Measurements from ENCODE around the gene C10orf90.

C10orf90 gene

DNA sequence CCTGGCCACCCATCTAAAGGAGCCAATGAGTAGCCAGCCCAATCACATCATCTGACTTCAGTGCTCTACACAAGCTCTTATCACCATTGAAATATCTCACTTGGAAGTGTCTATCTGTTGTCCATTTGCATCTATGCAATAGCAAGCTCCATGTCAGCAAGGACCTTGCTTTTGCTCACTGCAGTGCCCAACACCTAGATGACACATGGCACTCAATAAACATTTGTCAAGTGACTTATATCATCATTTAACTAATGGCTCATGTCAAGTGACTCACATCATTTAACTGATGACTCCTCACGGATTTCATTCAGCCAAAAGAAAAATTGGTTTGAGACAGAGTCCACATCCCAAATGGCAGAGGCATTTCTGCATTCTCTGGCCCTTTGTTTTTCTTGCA, 189.3 kb downstream of the C10orf90 start:
- H3K4me3 Mint-ChIP-seq = no peak overlapping the region
- H3K27ac Mint-ChIP-seq = no peak overlapping the region
- no peaks in the 10 kb centered on the region for H3K36me3 Mint-ChIP-seq
- no peaks in the 10 kb centered on the region for H3K4me1 Mint-ChIP-seq
- no peaks in the 10 kb centered on the region for H3K27me3 Mint-ChIP-seq
- H3K9me3 Mint-ChIP-seq = no peaks in the 10 kb centered on the region
- DNase-seq = no peak
- CTCF ChIA-PET = no interaction called here

DNA sequence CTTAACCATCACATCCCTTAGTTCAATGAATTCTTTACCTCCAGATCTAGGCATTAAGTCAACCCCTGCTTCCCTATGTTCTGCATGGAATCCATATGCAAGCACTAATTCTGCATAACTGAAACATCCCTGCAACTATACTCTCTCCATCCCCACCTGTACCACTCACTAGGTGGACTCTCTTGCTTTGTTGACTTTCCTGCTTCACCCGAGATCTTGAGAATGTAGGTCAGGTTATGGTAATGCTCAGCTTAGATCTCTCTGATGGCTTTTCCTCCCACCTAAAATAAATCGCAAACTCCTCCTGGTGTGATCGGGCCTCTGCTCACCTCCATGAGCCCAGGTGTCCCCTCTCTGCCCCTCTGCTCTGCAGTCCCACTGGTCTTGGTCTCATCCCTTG, 189.8 kb downstream of the C10orf90 start:
- no peak overlapping the region for H3K4me3 Mint-ChIP-seq
- H3K27ac Mint-ChIP-seq = no peak overlapping the region
- CTCF ChIA-PET = no interaction called here
- no peaks in the 10 kb centered on the region for H3K27me3 Mint-ChIP-seq
- H3K4me1 Mint-ChIP-seq = no peaks in the 10 kb centered on the region
- H3K36me3 Mint-ChIP-seq = no peaks in the 10 kb centered on the region
- H3K9me3 Mint-ChIP-seq = no peaks in the 10 kb centered on the region
- no peak for DNase-seq

DNA sequence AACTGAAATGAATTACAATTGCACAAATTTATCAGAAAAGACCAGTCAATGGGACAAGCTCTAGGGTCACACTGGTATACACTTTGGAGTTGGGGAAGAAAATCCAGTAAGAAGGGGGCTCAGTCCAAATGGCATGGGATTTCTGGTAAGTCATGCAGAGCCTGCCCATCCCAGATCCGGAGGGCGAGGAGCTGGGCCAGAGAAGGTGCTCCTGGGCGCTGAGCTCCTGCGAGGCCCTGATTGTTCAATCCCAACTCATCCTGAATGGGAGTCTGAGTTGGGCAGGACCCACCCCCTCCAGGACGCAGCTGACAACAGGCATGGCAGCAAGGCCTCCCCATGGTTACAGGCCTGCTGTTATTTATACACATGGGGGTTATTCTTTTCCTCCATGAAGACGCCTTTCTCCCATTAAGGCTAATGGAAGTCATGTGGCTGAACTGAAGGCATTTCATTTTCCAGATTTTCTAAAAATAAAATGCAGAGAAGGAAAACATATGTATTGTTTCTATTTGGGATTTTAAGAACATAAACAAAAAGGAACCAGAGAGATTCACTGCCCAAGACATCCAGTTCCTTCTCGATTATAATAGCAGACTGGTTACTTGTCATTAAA, 191.1 kb downstream of the C10orf90 start:
- CTCF ChIA-PET = no interaction called here
- no peaks in the 10 kb centered on the region for H3K27me3 Mint-ChIP-seq
- no peak overlapping the region for H3K27ac Mint-ChIP-seq
- no peaks in the 10 kb centered on the region for H3K36me3 Mint-ChIP-seq
- no peaks in the 10 kb centered on the region for H3K9me3 Mint-ChIP-seq
- no peaks in the 10 kb centered on the region for H3K4me1 Mint-ChIP-seq
- H3K4me3 Mint-ChIP-seq = no peak overlapping the region
- DNase-seq = no peak

DNA sequence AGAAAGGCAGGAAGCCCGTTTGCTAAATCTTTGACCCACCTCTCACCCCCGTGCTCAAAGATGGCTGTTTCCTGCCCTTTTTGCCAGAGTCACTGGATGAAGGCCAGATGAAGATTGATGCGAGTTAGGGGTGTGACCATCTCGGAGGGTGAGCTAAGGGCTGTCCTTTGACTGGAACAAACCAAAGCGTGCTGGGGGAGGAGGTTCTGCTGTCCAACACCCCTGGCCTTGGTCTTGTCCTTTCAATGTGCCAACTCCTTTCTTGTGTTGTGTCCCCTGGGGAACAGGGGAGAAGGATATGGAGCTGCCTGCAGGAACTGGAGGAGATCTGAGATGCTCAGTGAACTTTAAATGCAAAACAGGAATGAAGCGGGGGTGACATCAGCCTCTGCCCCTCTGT, 191.9 kb downstream of the C10orf90 start:
- Mint-ChIP-seq H3K36me3 (no peaks in the 10 kb centered on the region), H3K27ac (no peak overlapping the region), H3K27me3 (no peaks in the 10 kb centered on the region), H3K4me3 (no peak overlapping the region), H3K4me1 (no peaks in the 10 kb centered on the region), H3K9me3 (no peaks in the 10 kb centered on the region)
- CTCF ChIA-PET = no interaction called here
- DNase-seq = no peak

DNA sequence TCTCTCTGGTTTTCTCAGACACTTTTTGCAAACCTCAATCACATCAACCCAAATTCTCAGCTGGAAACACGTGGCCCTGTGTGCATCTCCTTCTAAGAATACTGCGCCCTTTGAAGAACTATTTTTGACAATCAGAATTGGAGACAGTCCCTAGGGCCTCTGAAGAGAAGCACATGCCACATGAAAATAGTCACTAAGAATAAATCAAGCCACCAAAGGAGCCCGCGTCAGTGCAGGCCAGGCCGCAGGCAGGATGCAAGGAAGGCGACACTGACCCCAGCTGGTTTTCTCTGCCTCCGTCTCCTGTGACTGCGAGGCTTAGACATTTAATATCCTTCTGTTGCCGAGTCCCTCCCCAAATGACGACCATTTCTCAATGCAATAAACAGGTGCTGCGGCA, 194.2 kb downstream of the C10orf90 start:
- Mint-ChIP-seq H3K4me3 (no peak overlapping the region), H3K4me1 (no peaks in the 10 kb centered on the region), H3K27me3 (no peaks in the 10 kb centered on the region), H3K27ac (no peak overlapping the region), H3K36me3 (no peaks in the 10 kb centered on the region), H3K9me3 (no peaks in the 10 kb centered on the region)
- no peak for DNase-seq
- CTCF ChIA-PET = no interaction called here

DNA sequence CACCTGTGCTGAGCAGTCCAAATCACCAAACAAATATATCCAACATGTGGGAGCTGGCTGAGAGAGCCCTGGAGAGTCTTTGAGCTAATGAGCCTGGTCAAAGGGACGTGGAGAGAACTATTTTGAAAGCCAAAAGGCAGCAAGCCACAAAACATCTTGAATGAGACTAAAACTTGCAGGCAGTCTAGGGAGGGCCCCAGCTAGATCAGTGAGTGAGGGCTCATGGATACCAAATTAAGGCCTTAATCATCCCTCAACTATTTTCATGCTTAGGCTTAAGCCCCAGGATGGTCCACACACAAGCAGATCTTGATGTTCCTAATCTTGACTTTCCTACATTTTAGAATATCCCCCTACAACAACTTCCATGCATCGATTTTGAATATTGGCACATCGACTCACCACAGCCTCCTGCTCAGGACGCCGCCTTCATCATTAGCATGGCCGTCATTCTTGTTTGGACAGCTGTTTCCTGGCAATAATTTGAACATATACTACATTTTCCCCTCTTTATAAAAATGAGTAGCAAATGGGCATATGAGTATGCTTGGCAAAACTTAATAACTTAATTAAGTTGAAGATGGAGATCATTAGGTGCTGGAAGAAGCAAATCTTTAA, 195.3 kb downstream of the C10orf90 start:
- Mint-ChIP-seq H3K9me3 (no peaks in the 10 kb centered on the region), H3K27me3 (peaks cover under 1% of the 10 kb centered on the region), H3K27ac (no peak overlapping the region), H3K4me1 (no peaks in the 10 kb centered on the region), H3K4me3 (no peak overlapping the region), H3K36me3 (no peaks in the 10 kb centered on the region)
- CTCF ChIA-PET = no interaction called here
- DNase-seq = no peak

DNA sequence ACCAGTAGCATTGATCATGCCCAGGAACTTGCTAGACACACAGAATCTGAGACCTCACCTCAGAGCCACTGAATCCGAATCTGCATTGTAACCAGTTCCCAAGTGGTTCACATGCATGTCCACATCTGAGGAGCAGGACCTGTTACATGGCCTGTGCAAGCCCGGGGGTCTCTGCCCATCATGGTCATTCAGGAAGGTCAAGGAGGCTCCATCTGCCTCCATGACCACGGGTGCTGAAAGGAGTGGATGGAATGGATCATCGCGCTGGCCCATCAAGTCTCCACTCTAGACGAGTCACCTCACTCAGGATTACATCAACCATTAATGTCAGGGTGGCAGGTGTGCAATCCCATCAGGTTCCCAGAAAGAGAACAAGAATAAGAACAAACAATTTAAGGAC, 196.5 kb downstream of the C10orf90 start:
- peaks cover 6% of the 10 kb centered on the region for H3K27me3 Mint-ChIP-seq
- H3K4me1 Mint-ChIP-seq = peaks cover 6% of the 10 kb centered on the region
- no peaks in the 10 kb centered on the region for H3K9me3 Mint-ChIP-seq
- DNase-seq = no peak
- H3K36me3 Mint-ChIP-seq = no peaks in the 10 kb centered on the region
- no peak overlapping the region for H3K4me3 Mint-ChIP-seq
- CTCF ChIA-PET = no interaction called here
- no peak overlapping the region for H3K27ac Mint-ChIP-seq

DNA sequence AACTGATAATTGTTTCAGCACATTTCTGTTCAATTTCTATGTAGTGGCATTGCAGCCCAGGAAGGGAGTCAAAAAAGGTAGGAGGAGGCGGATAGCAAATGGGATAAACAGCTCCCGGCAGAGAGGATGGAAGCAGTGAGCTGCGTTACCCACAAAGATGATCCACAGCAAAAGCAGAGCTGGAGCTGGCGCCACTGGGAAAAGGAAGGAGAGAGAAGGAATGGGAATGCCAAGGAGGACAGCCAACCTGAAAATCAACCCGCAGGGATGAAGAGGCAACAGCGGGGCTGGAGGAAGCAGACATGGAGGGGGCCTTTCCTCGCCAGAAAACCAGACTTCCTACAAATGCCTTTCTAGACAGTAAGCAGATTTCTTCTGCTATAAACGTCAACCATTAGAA, 199.5 kb downstream of the C10orf90 start:
- Mint-ChIP-seq H3K27me3 (peaks cover 6% of the 10 kb centered on the region), H3K36me3 (no peaks in the 10 kb centered on the region), H3K4me3 (no peak overlapping the region), H3K27ac (no peak overlapping the region), H3K9me3 (no peaks in the 10 kb centered on the region), H3K4me1 (peaks cover 9% of the 10 kb centered on the region)
- DNase-seq = no peak
- CTCF ChIA-PET = no interaction called here

DNA sequence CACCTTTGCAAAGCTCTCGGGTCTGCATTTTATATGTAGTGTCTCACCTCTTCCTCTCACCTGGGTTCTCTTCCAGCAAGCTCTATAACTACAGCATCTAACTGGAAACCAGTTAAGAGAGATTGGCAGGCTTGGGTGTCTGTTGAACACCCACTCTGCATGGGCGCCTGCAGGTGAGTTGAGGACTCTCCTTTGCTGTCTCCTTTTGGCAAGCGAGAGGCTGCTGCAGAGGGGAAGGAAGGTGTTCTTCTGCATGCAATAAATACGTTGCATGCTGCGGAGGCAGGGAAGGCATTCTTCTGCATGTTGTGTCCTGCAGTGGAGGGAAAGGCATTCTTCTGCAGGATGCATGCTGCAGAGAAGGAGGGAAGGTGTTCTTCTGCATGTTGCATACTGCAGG, 200.8 kb downstream of the C10orf90 start:
- Mint-ChIP-seq H3K36me3 (no peaks in the 10 kb centered on the region), H3K27me3 (peaks cover 6% of the 10 kb centered on the region), H3K4me1 (peaks cover 9% of the 10 kb centered on the region), H3K9me3 (no peaks in the 10 kb centered on the region), H3K27ac (no peak overlapping the region), H3K4me3 (no peak overlapping the region)
- no peak for DNase-seq
- CTCF ChIA-PET = no interaction called here

DNA sequence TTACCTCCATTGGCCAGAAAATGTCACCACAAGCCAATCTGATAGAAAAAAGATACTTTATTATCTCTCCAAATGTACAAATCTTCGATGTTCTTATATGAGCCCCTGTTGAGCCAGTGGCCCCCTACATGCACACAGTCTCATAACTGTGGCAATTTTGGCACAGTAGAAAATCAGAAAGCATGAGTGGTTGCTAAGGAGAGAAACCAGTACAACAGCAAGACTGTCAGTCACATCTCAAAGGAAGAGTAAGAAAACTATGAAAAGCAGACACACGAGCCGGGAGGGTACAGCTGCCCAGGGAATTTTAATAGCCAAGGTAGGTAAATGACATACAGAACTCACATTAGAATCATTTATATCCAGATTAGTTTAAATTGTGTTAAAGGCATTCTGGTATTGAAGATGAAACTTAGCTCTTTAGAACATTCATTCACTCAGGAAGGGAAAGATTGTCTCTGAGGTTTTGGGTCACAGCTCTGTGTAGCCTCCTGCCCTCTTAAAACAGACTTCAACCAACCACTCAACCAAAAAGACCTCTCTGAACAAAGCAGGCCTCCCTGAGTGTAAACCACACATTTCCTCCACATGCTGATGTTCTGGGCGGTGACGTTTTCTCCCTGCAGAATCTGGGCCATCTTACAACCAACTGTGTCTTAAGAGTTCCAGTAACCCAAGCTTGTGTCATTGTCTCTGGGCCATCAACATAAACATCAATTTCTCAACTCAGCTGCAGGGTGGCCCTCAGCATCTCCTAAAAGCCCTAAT, 201.4 kb downstream of the C10orf90 start:
- Mint-ChIP-seq H3K9me3 (no peaks in the 10 kb centered on the region), H3K4me3 (no peak overlapping the region), H3K36me3 (no peaks in the 10 kb centered on the region), H3K4me1 (peaks cover 9% of the 10 kb centered on the region), H3K27me3 (peaks cover 6% of the 10 kb centered on the region), H3K27ac (no peak overlapping the region)
- no peak for DNase-seq
- CTCF ChIA-PET = no interaction called here

DNA sequence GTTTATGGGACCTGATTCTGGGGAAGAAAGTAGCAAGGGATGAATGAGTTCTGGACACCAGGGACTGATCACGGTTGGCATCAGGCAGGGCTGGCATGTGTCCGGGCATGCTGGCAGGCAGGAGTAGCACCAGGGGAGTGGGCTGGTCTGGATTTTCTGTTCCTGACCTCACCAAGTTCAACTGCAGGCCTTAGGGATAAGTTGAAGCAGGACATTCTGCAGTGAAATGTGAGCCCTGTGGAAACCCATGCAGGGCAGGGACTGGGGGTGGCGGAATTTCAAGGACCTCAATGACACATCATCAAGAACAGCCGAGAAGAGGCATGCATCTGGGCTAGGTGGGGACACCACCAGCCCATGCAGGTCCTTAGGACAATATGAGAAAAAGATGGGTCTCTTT, 202.0 kb downstream of the C10orf90 start:
- no peak for DNase-seq
- CTCF ChIA-PET = no interaction called here
- Mint-ChIP-seq H3K36me3 (no peaks in the 10 kb centered on the region), H3K9me3 (peaks cover under 1% of the 10 kb centered on the region), H3K4me1 (peaks cover 9% of the 10 kb centered on the region), H3K27me3 (peaks cover 6% of the 10 kb centered on the region), H3K4me3 (no peak overlapping the region), H3K27ac (no peak overlapping the region)

DNA sequence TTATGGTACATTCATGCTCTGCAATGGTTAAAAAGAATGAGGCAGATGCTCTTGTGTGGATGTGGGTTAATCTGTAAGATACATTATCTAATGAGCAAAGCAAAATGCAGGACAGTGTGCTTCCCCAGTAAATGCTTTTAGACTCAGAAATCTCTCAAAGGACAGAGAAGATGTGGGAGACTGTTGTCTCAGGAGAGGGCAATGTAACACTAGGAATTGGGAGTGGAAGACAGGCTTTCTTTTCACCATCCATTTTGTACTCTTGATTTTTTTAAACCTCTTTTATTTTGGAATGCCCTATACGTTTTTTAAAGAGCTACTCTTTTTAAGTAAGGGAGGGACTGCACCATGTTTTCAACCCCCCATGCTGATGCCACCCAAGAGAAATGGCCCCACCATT, 204.7 kb downstream of the C10orf90 start:
- peaks cover 8% of the 10 kb centered on the region for H3K9me3 Mint-ChIP-seq

DNA sequence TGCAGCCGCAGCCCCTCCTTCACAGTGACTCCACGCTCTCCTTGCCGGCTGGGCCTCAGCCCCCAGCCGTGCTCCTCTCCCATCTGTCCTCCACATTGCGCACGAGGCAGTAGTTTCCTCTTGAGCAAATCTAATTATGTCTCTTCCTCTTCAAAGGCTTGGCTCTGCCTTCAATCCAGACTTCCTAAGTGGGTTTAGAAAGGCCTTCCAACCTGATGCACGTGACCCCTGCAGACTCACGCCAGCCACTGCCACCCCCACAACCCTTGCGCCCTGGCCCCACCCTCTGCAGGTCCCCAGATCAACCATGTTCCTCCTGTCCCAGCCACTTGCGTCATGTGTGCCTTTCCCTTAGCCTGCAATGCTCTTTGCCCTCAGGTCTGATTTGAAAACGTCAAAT, 207.2 kb downstream of the C10orf90 start:
- no peaks in the 10 kb centered on the region for H3K27me3 Mint-ChIP-seq

More for the DNA sequence above, 204.7 kb downstream of the C10orf90 start:
- Mint-ChIP-seq H3K36me3 (no peaks in the 10 kb centered on the region), H3K4me1 (peaks cover 9% of the 10 kb centered on the region), H3K4me3 (no peak overlapping the region), H3K27ac (no peak overlapping the region), H3K27me3 (peaks cover 6% of the 10 kb centered on the region)
- no peak for DNase-seq
- CTCF ChIA-PET = no interaction called here

DNA sequence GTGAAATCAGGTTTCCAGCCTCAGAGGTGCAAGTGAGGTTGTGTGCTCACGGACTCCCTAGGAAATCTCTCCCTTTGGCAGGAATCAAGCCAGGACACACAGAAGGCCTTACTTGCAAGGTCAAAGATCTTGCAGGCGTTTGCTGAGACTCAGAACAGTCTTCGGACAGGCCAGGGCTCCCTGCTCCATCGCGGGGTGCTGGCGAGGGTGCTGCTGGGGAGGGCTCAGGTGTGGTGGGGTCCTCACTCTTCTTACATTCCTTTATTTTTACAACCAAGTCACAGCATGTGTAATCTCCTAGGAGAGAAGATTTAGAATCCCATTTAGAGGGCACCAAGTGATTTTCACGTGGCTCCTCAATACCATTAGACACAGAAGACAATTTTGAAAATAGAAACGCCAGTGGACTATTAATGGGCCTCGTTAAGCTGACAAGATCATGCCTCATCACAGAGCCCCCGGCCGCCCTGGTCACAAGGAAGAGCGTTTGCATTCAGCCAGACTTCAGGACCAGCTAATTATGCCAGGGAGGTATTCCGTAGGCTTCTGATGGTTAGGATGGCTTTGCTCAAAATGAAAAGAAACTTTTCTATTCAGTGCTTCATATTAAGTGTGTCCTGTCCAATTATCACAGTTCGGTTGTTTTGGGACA, 209.1 kb downstream of the C10orf90 start:
- H3K27ac Mint-ChIP-seq = no peak overlapping the region
- H3K36me3 Mint-ChIP-seq = no peaks in the 10 kb centered on the region
- H3K9me3 Mint-ChIP-seq = peaks cover 8% of the 10 kb centered on the region
- no peak for DNase-seq
- no peaks in the 10 kb centered on the region for H3K4me1 Mint-ChIP-seq
- H3K4me3 Mint-ChIP-seq = no peak overlapping the region
- H3K27me3 Mint-ChIP-seq = no peaks in the 10 kb centered on the region
- CTCF ChIA-PET = no interaction called here

More for the DNA sequence above, 207.2 kb downstream of the C10orf90 start:
- peaks cover 8% of the 10 kb centered on the region for H3K9me3 Mint-ChIP-seq
- no peak overlapping the region for H3K27ac Mint-ChIP-seq
- CTCF ChIA-PET = no interaction called here
- H3K4me3 Mint-ChIP-seq = no peak overlapping the region
- H3K4me1 Mint-ChIP-seq = no peaks in the 10 kb centered on the region
- no peaks in the 10 kb centered on the region for H3K36me3 Mint-ChIP-seq
- no peak for DNase-seq

All from activated naive CD4-positive, alpha-beta T cell treated with anti-CD3 and anti-CD28 coated beads, Interleukin-2, amount 10 ng/mL, durations not matched to agents 7 days and 5 days (primary cell).